SH-SY5Y (cell line): ENCODE data around the gene MYL12B.

ENCODE experiments used
- GATA2 ChIP-seq: IDR thresholded peaks from 2 replicates; pipeline ENCODE4 v1.6.1; 2011; ENCODE audit warnings: mild to moderate bottlenecking, low read depth, low read length
- GATA3 ChIP-seq: IDR thresholded peaks from 2 replicates; pipeline ENCODE4 v1.6.1; 2011; ENCODE audit warnings: low read depth, mild to moderate bottlenecking, low read length, moderate library complexity

GRCh38 chr18:3226048-3226447 lies 35.9 kb upstream of the MYL12B start:
- TF ChIP-seq GATA2 (no peak), GATA3 (no peak)
